ENCODE results near the gene CNIH2. TPM values are rescaled to one million over a fixed set of nuclear protein-coding genes. Genes with fewer than 3 reads are reported as not detected.

The CNIH2 gene
- total and polyA plus RNA-seq, 8 donors = 0.50 to 1.5 (median 0.80) TPM; not detected in 5

- Histone ChIP-seq H3K4me3 (no peak overlapping the region), H3K36me3 (peaks cover 25 to 67% (median 66%) of the 10 kb centered on the region in 4 donors), H3K27me3 (no peaks in the 10 kb centered on the region), H3K9me3 (no peaks in the 10 kb centered on the region), H3K4me1 (peaks cover 13 to 30% (median 28%) of the 10 kb centered on the region in 4 donors), H3K27ac (no peak overlapping the region)
- 65 to 82% (median 70%) methylated on average over 9 to 12 of the region's 12 CpGs for WGBS, 5 donors
- DNase-seq = peak; percentile 36 to 39
- TF ChIP-seq EP300 (IDR thresholded peaks at IDR 0.05) (no peak), CTCF (IDR thresholded peaks at IDR 0.05) (peak in 2 of 7 experiments; percentile 24 to 27)
- intact Hi-C loops (cut with DNase I; ENCODE audit: low total_unique reads) = loop anchor here (5.0 kb wide), 1 partner anchor 43 kb away; no protein-coding TSS in a partner anchor
Observed at GRCh38 chr11:66264914-66265313, 13.1 kb upstream of the CNIH2 start.

GRCh38 chr11:66265531-66266377 lies 12.2 kb upstream of the CNIH2 start:
- intact Hi-C loops (cut with DNase I; ENCODE audit: low total_unique reads) = no loop called here
- TF ChIP-seq CTCF (IDR thresholded peaks at IDR 0.05) (no peak), EP300 (IDR thresholded peaks at IDR 0.05) (no peak)
- Histone ChIP-seq H3K27me3 (no peaks in the 10 kb centered on the region), H3K36me3 (peaks cover 20 to 62% (median 60%) of the 10 kb centered on the region in 4 donors), H3K27ac (peak overlapping the region in 1 of 5 donors; percentile 98), H3K9me3 (no peaks in the 10 kb centered on the region), H3K4me1 (peaks cover 16 to 38% (median 37%) of the 10 kb centered on the region in 4 donors), H3K4me3 (no peak overlapping the region)
- DNase-seq = no peak
- 90 to 98% (median 94%) methylated on average over 14 to 26 of the region's 26 CpGs for WGBS, 5 donors

GRCh38 chr11:66266378-66267038 lies 11.5 kb upstream of the CNIH2 start:
- peak overlapping the region; percentile 90 to 98 (median 98) for H3K27ac ChIP-seq
- peaks cover 16 to 46% (median 43%) of the 10 kb centered on the region in 4 donors for H3K4me1 ChIP-seq
- peak overlapping the region; percentile 72 to 81 (median 78) for H3K4me3 ChIP-seq
- H3K27me3 ChIP-seq = no peaks in the 10 kb centered on the region
- 73 to 84% (median 80%) methylated on average over 11 to 20 of the region's 20 CpGs for WGBS, 5 donors
- peaks cover 20 to 58% (median 54%) of the 10 kb centered on the region in 4 donors for H3K36me3 ChIP-seq
- TF ChIP-seq CTCF (IDR thresholded peaks at IDR 0.05) = no peak
- TF ChIP-seq POLR2AphosphoS5 (IDR thresholded peaks at IDR 0.05) = no peak
- no peak for TF ChIP-seq EP300 (IDR thresholded peaks at IDR 0.05)
- no peak for TF ChIP-seq POLR2A (IDR thresholded peaks at IDR 0.05)
- DNase-seq = peak in 1 of 2 donors; percentile 30
- no peaks in the 10 kb centered on the region for H3K9me3 ChIP-seq
- intact Hi-C loops (cut with DNase I; ENCODE audit: low total_unique reads) = no loop called here

- 12 to 28% (median 16%) methylated on average over 11 to 13 of the region's 13 CpGs for WGBS, 5 donors
- intact Hi-C loops (cut with DNase I; ENCODE audit: low total_unique reads) = no loop called here
- no peaks in the 10 kb centered on the region for H3K9me3 ChIP-seq
- H3K27ac ChIP-seq = peak overlapping the region; percentile 90 to 98 (median 98)
- H3K4me3 ChIP-seq = peak overlapping the region; percentile 72 to 81 (median 78)
- H3K36me3 ChIP-seq = peaks cover 22 to 58% (median 54%) of the 10 kb centered on the region in 4 donors
- no peaks in the 10 kb centered on the region for H3K27me3 ChIP-seq
- peaks cover 16 to 51% (median 45%) of the 10 kb centered on the region in 4 donors for H3K4me1 ChIP-seq
- DNase-seq = no peak
- no peak for TF ChIP-seq CTCF (IDR thresholded peaks at IDR 0.05)
Observed at GRCh38 chr11:66267039-66267378, 11.0 kb upstream of the CNIH2 start.

All from stomach (tissue), 9 donors.